HG03439 (cell line): ENCODE data around the gene SLC2A2.

ENCODE experiments used
- ATAC-seq: cut with Tn5 transposase; IDR thresholded peaks from one replicate; pipeline ENCODE4 v1.9.1; 2021; ENCODE audit warnings: mild to moderate bottlenecking, moderate library complexity; ENCODE audit not compliant: unreplicated experiment

The SLC2A2 gene

DNA sequence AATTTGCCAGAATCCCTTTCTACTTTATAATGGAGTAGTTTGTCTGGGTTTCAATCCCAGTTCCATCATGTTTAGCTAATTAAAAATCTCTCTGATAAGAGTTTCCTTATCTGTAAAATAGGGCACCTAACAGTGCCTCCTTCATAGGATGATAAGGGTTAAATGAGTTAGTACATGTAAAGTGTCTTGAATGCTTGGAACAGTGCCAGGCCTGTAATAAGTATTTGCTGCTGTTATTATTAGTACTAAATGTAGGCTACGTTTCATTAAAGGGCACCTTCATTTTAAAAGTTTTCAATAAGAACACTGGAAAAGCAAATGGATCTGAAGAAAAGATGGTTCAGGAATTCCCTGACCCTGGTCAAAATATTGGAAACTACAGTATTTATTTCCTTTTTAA lies 11.8 kb upstream of the SLC2A2 start:
- no peak for ATAC-seq

DNA sequence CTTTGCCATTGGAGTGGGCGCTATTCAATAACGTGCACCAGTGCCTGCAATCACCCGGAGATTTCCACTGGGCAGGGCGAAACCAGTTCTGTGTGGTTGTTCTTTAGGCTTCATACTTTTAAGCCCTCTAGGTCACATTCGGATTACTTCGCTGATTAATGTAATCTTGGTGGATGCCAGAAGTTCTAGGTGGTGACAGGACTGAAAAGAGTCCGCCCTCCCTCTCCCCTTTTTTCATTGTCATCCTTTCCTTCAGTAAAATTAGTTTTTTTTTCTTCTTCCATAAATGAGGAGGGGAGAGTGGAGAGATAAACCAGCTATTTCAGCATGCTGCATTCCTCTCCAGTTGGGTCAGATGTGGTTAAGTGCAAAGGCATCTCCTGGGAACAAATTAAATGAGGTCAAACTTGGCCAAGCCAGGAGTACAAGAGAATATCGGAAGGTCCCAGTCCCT lies 2.3 kb upstream of the SLC2A2 start:
- ATAC-seq, result no peak

GRCh38 chr3:171028025-171028778 lies 1.7 kb upstream of the SLC2A2 start:
- ATAC-seq, result no peak

GRCh38 chr3:171023566-171023965 lies 3.0 kb downstream of the SLC2A2 start:
- no peak for ATAC-seq

GRCh38 chr3:171021377-171021776 lies 5.1 kb downstream of the SLC2A2 start:
- ATAC-seq, result no peak

DNA sequence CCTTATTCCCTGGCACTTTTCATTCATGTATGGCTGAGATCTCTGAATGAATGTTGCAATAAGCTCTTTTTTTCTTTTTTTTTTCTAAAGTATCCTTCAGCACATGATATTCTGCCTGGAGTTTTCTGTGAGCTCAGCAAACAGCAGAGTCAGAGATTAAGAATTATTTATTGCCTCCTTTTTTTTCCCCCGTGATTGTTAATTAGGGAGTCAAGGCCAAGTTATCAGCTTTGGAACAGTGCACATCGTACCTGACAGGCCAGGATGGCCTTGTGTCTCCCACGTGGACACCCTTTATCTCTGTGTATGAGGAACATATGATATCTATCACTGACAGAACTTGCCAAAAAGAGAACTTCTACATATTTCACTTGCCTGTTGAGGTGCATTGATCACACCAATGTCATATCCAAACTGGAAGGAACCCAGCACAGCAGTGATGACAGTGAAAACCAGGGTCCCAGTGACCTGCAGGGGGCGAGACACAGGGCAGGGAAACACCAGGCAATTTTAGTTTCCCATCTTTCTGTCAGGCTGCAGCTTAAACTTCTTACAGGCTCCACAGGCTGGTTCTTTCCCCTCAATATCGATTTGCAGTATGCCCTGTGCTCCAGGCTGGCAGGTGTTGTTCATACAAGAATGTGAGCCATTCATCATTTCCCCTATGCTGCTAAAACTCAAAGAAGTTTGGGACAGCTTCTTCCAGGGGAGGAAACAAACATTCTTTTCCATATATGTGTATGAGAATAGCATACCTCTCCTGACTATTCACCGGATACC lies 8.2 kb downstream of the SLC2A2 start:
- ATAC-seq, result no peak

GRCh38 chr3:171013822-171014748 lies 12.4 kb downstream of the SLC2A2 start:
- ATAC-seq, result no peak

DNA sequence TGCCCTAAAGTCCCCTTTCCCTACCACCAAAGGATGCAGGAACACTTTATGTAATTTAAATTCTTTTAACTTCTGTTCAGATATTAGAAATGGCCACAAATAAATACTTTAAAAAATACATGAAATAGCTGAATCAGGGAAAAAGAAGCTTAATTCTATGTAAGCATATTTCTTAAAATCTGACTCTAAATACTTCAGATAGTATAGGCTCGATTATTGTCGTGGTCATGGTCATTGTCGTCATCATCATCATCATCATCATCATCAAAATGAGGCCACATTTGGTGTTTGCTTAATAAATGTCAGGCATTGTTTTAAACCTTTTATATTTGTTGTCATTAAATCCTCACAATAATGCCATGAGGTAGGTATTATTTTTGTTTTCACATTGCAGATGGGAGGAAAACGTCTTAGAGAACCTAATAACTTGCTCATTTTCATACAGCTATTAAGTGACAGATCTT lies 14.6 kb downstream of the SLC2A2 start:
- ATAC-seq, result no peak

DNA sequence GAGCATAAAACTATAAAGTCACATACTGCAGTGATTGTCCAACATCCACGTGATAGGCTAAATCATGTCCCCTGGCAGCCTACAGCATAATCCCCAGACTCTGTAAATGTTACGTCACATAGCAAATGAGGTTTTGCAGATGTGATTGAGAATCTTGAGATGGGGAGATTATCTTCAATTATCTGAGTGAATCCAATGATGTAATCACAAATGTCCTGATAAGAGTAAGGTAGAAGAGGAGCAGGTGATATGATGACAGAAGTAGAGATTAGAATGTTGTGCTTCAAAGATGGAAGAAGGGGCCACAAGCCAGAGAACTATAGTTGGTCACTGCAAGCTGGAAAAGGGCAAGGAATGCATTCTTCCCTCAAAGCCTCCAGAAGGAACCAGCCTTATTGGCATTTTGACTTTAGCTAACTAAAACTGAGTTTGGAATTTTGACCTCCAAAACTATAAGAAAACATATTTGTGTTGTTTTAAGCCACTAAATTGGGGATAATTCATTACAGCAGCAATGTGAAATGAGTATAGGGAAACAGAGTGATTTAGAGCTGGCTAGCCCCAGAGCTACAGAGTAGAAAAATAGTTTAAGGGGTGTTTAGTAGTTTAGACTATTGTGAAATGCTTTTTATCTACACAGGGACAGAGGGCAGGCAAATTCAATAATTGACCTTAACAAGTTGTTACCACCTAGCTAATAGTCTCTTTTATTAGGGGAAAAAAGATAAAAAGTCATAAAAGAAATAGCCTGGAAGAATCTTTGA lies 15.2 kb downstream of the SLC2A2 start:
- no peak for ATAC-seq

DNA sequence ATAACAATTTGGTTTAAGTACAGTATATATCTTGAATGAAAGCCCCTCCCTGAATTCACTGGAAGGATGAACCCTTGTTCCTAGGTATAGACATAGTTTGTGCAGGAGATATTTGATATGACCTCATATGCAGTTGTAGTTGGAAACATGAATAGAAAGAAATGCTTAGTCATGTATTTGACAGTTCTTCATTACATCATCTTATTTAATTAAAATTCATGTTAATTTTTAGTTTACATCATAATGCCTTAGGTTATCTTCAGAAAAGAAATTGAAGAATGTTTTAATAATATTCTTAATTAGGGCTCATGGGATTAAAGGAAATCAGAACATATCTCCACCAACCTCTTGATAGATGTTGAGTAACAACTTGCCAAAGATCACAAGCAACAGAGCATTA lies 19.2 kb downstream of the SLC2A2 start:
- no peak for ATAC-seq

DNA sequence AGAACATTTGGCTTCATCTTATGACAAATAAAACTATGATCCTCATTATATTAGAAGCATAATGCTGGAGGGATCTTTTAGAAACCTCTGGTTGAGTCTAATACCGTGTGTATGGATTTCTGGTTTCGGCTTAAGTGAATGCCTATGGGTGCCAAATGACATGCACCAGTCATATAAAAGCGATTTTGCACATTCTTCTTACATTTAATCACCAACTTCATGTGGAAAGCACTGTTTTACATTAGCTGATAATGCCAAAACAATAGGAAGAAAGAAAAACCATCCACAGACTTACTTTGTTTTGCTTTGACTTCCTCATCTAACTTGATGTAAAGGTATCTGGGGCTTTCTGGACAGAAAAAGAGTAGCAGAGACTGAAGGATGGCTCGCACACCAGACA lies 20.9 kb downstream of the SLC2A2 start:
- no peak for ATAC-seq

- ATAC-seq, result no peak
Measured at GRCh38 chr3:171001957-171002694, 24.4 kb downstream of the SLC2A2 start.

DNA sequence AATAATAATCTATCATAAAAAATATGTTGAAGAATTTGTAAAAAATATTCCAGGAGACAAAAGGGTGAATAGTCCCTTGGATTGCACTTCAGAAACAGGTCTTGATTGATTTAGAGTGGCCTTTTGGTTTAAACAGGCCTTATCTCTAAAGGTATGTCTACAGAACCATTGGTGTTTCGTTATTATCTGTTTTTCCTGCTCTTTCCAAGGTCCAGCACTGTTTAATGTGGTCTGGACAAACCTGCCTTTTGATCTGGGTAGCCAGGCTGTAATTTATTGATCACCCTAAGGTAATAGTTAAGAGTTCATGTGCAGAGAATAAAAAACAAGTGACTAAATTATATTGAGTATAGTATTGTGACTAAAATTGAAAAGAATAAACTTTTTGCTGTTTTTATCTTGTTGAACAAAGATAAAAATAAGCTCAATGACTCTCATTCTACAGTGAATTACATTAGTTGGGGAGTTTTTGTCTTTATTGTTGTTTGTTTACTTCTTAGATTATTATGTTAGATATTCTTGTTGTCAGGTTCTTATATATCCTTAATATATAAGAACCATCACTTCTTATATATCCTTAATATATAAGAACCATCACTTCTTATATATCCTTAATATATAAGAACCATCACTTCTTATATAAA lies 25.1 kb downstream of the SLC2A2 start:
- ATAC-seq, result no peak

DNA sequence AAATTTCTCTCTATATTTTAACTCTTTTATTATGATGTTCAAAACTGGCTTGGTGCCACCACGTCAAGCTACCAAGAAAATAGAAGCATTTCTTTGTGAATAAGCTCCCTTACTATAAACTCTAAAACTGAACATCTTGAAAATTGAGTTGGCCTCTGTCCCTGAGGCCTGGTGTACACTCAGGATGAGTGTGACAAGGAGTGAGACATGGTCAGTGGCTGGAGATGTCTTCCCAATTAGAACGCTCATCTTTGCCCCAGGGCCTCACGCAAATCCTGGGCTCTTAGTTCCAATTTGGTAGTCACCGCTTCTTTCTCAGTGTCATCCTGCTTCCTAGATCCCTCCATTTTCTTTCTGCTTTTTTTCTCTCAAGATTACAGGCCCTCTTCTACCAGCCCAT lies 26.2 kb downstream of the SLC2A2 start:
- no peak for ATAC-seq

DNA sequence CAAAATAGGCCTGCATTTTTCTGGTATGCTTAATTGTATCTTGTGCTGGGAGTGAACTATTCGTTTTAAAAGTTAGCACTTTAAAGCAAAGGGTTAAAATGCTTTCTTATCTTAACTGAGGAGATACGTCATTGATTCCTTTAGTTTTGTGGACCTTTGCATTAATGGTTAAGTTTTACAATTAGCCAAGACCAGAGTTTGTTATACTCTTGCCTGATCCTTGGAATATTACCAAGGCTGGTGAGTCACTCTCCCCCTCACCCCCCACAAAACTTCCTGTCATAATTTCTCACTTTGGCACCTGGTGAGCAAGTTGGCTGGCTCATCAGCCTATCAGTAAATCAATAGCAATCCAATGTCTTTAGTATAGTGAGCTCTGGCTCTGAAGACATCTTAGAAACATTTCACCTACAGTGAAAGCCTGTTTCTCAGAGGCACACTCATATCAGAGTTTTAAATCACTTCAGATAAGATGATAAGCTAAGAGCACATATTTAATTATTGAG lies 26.7 kb downstream of the SLC2A2 start:
- ATAC-seq, result no peak

DNA sequence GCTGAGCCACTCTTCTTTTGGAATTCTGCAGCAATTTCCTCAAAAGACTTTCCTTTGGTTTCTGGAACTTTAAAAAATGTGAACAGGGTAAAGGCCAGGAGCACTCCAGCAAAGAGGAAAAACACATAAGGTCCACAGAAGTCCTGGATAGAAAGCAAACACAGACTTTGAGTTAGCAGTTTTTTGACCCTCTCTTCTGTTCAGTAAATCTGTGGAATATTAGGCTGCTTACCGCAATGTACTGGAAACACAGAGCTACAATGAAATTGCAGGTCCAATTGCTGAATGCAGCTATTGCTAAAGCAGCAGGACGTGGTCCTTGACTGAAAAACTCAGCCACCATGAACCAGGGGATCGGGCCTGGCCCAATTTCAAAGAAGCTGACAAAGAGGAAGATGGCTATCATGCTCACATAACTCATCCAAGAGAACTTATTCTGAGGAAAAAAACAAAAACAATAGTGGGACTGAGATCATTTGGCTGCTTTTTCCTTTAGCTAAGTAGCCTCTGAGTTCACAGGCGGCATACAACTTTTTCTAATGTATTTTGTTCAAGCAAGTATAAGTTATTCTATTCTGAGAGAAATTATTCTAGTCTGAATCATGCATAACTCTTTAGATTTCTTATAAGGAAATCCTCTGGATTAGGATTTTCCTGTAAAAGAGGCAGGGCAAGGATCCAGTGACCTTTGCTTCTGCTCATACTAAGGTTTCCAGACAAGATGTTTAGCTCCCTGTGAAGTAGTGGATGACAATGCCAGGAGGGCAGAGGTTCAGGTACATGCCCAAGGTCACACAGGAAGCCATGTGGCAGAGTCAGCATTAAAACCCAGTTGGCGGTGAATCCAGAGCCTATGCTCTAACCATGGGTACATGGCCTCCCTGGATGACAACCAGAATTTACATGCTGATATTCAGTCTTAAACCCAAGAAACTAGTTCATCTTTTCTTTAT lies 28.3 kb downstream of the SLC2A2 start:
- ATAC-seq, result no peak

- ATAC-seq, result no peak
Measured at GRCh38 chr3:170992854-170993253, 33.7 kb downstream of the SLC2A2 start.

DNA sequence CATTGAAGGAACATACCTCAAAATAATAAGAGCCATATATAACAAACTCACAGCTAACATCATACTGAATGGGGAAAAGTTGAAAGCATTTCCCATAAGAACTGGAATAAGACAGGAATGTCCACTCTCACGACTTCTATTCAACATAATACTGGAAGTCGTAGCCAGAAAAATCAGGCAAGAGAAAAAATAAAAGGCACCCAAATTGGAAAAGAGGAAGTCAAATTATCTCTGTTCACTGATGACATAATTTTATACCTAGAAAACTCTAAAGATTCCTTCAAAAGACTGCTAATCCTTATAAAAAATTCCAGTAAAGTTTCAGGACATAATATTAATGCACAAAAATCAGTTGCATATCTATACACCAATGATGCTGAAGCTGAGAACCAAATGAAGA lies 34.9 kb downstream of the SLC2A2 start:
- no peak for ATAC-seq
